ENCODE data around the gene GDF2. TPM values are rescaled to one million over a fixed set of nuclear protein-coding genes. Genes with fewer than 3 reads are reported as not detected.

The GDF2 gene
- total and polyA plus RNA-seq, 10 of the 15 experiments (the other 5 are each of a cell fraction or from before 2014, with no cell fraction given): not detected

DNA sequence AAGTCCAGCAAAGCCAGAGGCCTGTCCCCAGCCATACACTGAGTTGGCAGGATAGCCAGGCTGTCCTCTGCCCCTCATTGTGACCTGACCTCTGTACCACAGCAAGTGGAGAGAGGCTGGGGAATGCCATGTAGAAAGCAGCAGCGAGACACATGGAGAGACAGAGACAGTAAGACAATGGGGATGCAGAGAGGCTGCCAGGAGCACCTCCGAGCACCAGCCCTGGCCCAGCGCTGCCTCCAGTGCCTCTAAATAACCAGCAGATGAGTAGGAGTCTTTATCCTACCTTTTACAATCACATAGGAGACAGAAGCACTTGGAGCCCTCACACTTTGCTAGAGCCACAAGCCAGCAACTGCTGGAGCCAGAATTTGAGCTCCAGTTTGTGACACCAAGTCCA lies 8.1 kb downstream of the GDF2 start:
- ATAC-seq (no peak), DNase-seq (ENCODE audit: low read depth, low spot score) (no peak), FAIRE-seq (no peak)
- Histone ChIP-seq H3K4me2 (ENCODE audit: control insufficient read depth, insufficient read depth) (no peak overlapping the region), H3K4me3 (no peak overlapping the region), H3K36me3 (ENCODE audit: control insufficient read depth in 2 of 2, insufficient read depth in 2 of 2, low read length in 1 of 2) (no peaks in the 10 kb centered on the region), H2AFZ (ENCODE audit: control insufficient read depth, low read depth, low read length) (no peak overlapping the region), H3K27ac (ENCODE audit: control insufficient read depth, insufficient read depth) (no peak overlapping the region), H3K4me1 (ENCODE audit: control insufficient read depth, insufficient read depth, low read length) (no peaks in the 10 kb centered on the region), H4K20me1 (ENCODE audit: control insufficient read depth, insufficient read depth) (no peaks in the 10 kb centered on the region; the same call in 1 of the 2 replicates), H3K9ac (ENCODE audit: control insufficient read depth, insufficient read depth, low read length) (no peak overlapping the region), H3K79me2 (ENCODE audit: control insufficient read depth, insufficient read depth, low read length) (no peaks in the 10 kb centered on the region), H3K9me3 (replicated peaks; ENCODE audit: control insufficient read depth, insufficient read depth, low read length) (no peaks in the 10 kb centered on the region), H3K27me3 (replicated peaks in 1 of 2; ENCODE audit: control insufficient read depth in 2 of 2, insufficient read depth in 2 of 2, low read length in 1 of 2) (no peaks in the 10 kb centered on the region; a peak in 2 of 4 replicates)
- intact Hi-C loops (cut with micrococcal nuclease; ENCODE audit: unreplicated experiment) (no loop called here), in situ Hi-C loops (cut with MboI) (no loop called here)
- WGBS (ENCODE audit: insufficient coverage, insufficient replicate concordance, low lambda C conversion rate, missing lambda C conversion rate): 8% methylated on average over 3 of the region's 3 CpGs
- TF ChIP-seq NFXL1 (IDR thresholded peaks at IDR 0.05; ENCODE audit: borderline replicate concordance) (no peak), BCL11A (IDR thresholded peaks at IDR 0.05; ENCODE audit: low read depth, low read length) (no peak), ZBED1 (IDR thresholded peaks at IDR 0.05; ENCODE audit: borderline replicate concordance) (no peak)
- TF ChIP-seq, protein P1, sequence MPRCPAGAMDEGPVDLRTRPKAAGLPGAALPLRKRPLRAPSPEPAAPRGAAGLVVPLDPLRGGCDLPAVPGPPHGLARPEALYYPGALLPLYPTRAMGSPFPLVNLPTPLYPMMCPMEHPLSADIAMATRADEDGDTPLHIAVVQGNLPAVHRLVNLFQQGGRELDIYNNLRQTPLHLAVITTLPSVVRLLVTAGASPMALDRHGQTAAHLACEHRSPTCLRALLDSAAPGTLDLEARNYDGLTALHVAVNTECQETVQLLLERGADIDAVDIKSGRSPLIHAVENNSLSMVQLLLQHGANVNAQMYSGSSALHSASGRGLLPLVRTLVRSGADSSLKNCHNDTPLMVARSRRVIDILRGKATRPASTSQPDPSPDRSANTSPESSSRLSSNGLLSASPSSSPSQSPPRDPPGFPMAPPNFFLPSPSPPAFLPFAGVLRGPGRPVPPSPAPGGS (IDR thresholded peaks at IDR 0.05; ENCODE audit: borderline replicate concordance, insufficient read depth, low read depth, low read length, poor library complexity, severe bottlenecking): no peak
- ChIA-PET CTCF (interaction anchor here (2.6 to 2.9 kb wide), 2 partner anchors 10 to 305 kb away, joined by 5 to 7 read pairs; no protein-coding TSS in a partner anchor), RAD21 (ENCODE audit: unreplicated experiment) (no interaction called here), POLR2A (no interaction called here), SMC1A (ENCODE audit: uncharacterized antibody, unreplicated experiment) (no interaction called here)
- no TSS peak for BruUV-seq (replicated peaks)

DNA sequence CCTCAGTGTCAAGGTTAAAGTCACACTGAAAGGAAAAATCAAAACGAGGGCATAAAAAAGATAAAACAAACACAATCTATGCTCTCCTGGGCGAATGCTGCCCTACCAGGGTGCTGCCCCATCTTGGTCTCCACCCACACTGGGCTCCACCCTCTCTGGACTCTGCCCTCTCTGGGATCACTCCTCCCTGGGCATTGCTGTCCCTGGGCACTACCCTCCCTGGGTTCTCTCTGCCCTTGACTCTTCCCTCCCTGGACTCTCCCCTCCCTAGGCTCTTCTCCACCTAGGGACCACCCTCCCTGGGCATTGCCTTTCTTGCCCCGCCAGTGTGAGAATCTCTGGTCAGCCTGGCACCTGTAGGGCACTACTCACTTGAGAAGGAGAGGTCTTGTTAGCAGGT lies 8.6 kb downstream of the GDF2 start:
- Histone ChIP-seq H3K4me3 (no peak overlapping the region), H3K9me3 (replicated peaks; ENCODE audit: control insufficient read depth, insufficient read depth, low read length) (no peaks in the 10 kb centered on the region), H3K4me2 (ENCODE audit: control insufficient read depth, insufficient read depth) (no peak overlapping the region), H2AFZ (ENCODE audit: control insufficient read depth, low read depth, low read length) (no peak overlapping the region), H3K27ac (ENCODE audit: control insufficient read depth, insufficient read depth) (no peak overlapping the region), H3K27me3 (replicated peaks in 1 of 2; ENCODE audit: control insufficient read depth in 2 of 2, insufficient read depth in 2 of 2, low read length in 1 of 2) (no peaks in the 10 kb centered on the region; a peak in 2 of 4 replicates), H3K9ac (ENCODE audit: control insufficient read depth, insufficient read depth, low read length) (no peak overlapping the region), H4K20me1 (ENCODE audit: control insufficient read depth, insufficient read depth) (no peaks in the 10 kb centered on the region; the same call in 1 of the 2 replicates), H3K36me3 (ENCODE audit: control insufficient read depth in 2 of 2, insufficient read depth in 2 of 2, low read length in 1 of 2) (no peaks in the 10 kb centered on the region), H3K4me1 (ENCODE audit: control insufficient read depth, insufficient read depth, low read length) (no peaks in the 10 kb centered on the region), H3K79me2 (ENCODE audit: control insufficient read depth, insufficient read depth, low read length) (no peaks in the 10 kb centered on the region)
- in situ Hi-C loops (cut with MboI) (no loop called here), intact Hi-C loops (cut with micrococcal nuclease; ENCODE audit: unreplicated experiment) (no loop called here)
- FAIRE-seq: no peak
- no TSS peak for BruUV-seq (replicated peaks)
- ATAC-seq: no peak
- RAD21 ChIA-PET (ENCODE audit: unreplicated experiment): no interaction called here
- CTCF ChIA-PET: interaction anchor here (1.4 to 2.9 kb wide), 3 partner anchors 10 to 305 kb away, joined by 4 to 7 read pairs (median 5); no protein-coding TSS in a partner anchor
- SMC1A ChIA-PET (ENCODE audit: uncharacterized antibody, unreplicated experiment): no interaction called here
- no peak for DNase-seq (ENCODE audit: low read depth, low spot score)
- TF ChIP-seq DPF2 (IDR thresholded peaks at IDR 0.05) (no peak), IRF4 (IDR thresholded peaks at IDR 0.05; ENCODE audit: low read depth, low read length) (no peak)
- 11% methylated on average over 3 of the region's 3 CpGs for WGBS (ENCODE audit: insufficient coverage, insufficient replicate concordance, low lambda C conversion rate, missing lambda C conversion rate)
- POLR2A ChIA-PET: no interaction called here

Measured in GM12878 (cell line).